ENCODE measurements around the gene TM9SF4. TPM values are rescaled to one million over a fixed set of nuclear protein-coding genes. Genes with fewer than 3 reads are reported as not detected.

The TM9SF4 gene
- total RNA-seq, 4 donors from 2014 or later: 18.0 to 22.9 (median 21.0) TPM

DNA sequence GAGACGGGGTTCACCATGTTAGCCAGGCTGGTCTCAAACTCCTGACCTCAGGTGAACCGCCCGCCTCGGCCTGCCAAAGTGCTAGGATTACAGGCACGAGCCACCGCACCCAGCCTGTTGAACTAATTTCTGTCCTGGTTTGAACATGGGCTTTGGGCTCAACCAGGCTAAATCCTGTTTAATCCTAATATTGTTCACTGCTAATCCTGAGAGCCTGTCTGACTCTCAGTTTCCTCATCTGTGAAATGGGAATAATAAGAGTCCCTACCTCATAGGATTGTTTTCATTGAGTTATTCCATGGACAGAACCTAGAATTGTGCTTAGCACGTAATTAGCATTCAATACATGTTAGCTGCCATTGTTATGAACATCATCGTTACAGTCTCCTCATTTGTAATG lies 17.4 kb downstream of the TM9SF4 start:
- TF ChIP-seq CTCF (IDR thresholded peaks at IDR 0.05 in 4 of 5, conservative IDR thresholded peaks at IDR 0.05 in 1 of 5) (no peak), POLR2A (IDR thresholded peaks at IDR 0.05) (no peak)
- no peaks in the 10 kb centered on the region for H3K9me3 ChIP-seq
- DNase-seq (no peak), ATAC-seq (no peak)
- in situ Hi-C loops (cut with MboI; ENCODE audit: low sequenced_read_pairs in 4 of 4) (no loop called here), intact Hi-C loops (cut with DNase I; ENCODE audit: low total_unique reads) (no loop called here)
- H3K27ac ChIP-seq: no peak overlapping the region
- H3K4me3 ChIP-seq: no peak overlapping the region
- H3K4me1 ChIP-seq: peaks cover 37% of the 10 kb centered on the region in 2 donors
- no peaks in the 10 kb centered on the region for H3K27me3 ChIP-seq
- no peaks in the 10 kb centered on the region for H3K36me3 ChIP-seq

DNA sequence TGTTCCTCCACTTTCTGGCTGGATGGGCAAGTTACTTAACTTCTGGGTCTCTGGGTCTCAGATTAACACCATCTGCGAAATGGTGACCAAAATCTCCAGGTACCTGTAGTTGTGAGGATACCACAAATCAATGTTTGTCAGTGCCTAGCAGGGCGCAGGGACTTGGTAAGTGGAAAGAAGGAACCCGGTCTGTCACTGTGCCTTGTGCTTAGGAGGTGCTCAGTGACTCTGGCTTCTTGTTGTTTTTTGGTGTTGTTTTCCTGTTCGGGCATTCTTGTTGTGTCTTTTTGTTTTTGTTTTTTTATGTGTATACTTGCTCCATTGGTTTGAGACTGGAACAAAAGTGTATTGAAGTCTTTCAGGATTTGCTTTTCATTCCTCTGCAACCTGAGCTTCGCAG lies 17.8 kb downstream of the TM9SF4 start:
- H3K36me3 ChIP-seq: no peaks in the 10 kb centered on the region
- ATAC-seq: no peak
- H3K27me3 ChIP-seq: no peaks in the 10 kb centered on the region
- no peak overlapping the region for H3K4me3 ChIP-seq
- H3K9me3 ChIP-seq: no peaks in the 10 kb centered on the region
- peaks cover 37% of the 10 kb centered on the region in 2 donors for H3K4me1 ChIP-seq
- intact Hi-C loops (cut with DNase I; ENCODE audit: low total_unique reads): no loop called here
- DNase-seq: no peak
- in situ Hi-C loops (cut with MboI; ENCODE audit: low sequenced_read_pairs in 4 of 4): no loop called here
- no peak overlapping the region for H3K27ac ChIP-seq
- TF ChIP-seq CTCF (IDR thresholded peaks at IDR 0.05 in 4 of 5, conservative IDR thresholded peaks at IDR 0.05 in 1 of 5) (no peak), POLR2A (IDR thresholded peaks at IDR 0.05) (no peak)

- H3K4me3 ChIP-seq: no peak overlapping the region
- peaks cover 0 to 4% of the 10 kb centered on the region in 2 donors for H3K36me3 ChIP-seq
- no peak for ATAC-seq
- intact Hi-C loops (cut with DNase I; ENCODE audit: low total_unique reads) (no loop called here), in situ Hi-C loops (cut with MboI; ENCODE audit: low sequenced_read_pairs in 4 of 4) (no loop called here)
- no peak for TF ChIP-seq POLR2A (IDR thresholded peaks at IDR 0.05)
- TF ChIP-seq CTCF (IDR thresholded peaks at IDR 0.05 in 4 of 5, conservative IDR thresholded peaks at IDR 0.05 in 1 of 5): no peak
- no peak for DNase-seq
- H3K9me3 ChIP-seq: no peaks in the 10 kb centered on the region
- no peak overlapping the region for H3K27ac ChIP-seq
- no peaks in the 10 kb centered on the region for H3K27me3 ChIP-seq
- H3K4me1 ChIP-seq: peaks cover 37% of the 10 kb centered on the region in 2 donors
These were observed 18.7 kb downstream of the TM9SF4 start for GRCh38 chr20:32128167-32128566.

DNA sequence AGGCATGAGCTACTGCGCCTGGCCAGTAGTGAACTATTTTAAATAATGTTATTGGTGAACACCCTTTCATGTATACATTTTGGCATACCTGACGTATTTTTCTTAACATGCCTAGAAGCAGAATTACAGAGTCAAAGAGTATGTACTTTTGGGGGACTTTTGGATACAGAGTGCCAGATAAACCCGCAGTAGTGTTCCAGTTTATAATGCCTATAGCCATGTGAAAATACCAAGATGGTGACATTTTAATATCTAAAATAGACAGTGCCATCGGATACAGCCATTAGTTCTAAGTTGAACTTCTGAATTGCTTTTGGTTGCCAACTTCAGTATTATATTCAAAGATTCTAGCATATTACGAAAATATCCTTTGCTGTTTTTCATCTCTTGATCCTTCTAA lies 20.3 kb downstream of the TM9SF4 start:
- Histone ChIP-seq H3K4me1 (peaks cover 37% of the 10 kb centered on the region in 2 donors), H3K9me3 (no peaks in the 10 kb centered on the region), H3K27ac (peak overlapping the region in 2 of 4 donors; percentile 8 to 40), H3K36me3 (peaks cover 0 to 9% of the 10 kb centered on the region in 2 donors), H3K4me3 (no peak overlapping the region), H3K27me3 (no peaks in the 10 kb centered on the region)
- in situ Hi-C loops (cut with MboI; ENCODE audit: low sequenced_read_pairs in 4 of 4): no loop called here
- ATAC-seq (peak in 1 of 2 donors; percentile 26), DNase-seq (no peak)
- intact Hi-C loops (cut with DNase I; ENCODE audit: low total_unique reads): no loop called here
- no peak for TF ChIP-seq POLR2A (IDR thresholded peaks at IDR 0.05)
- TF ChIP-seq CTCF (IDR thresholded peaks at IDR 0.05 in 4 of 5, conservative IDR thresholded peaks at IDR 0.05 in 1 of 5): no peak

GRCh38 chr20:32130352-32130751 lies 20.8 kb downstream of the TM9SF4 start:
- peak in 1 of 2 donors; percentile 86 for ATAC-seq
- intact Hi-C loops (cut with DNase I; ENCODE audit: low total_unique reads): no loop called here
- Histone ChIP-seq H3K27me3 (no peaks in the 10 kb centered on the region), H3K36me3 (peaks cover 0 to 9% of the 10 kb centered on the region in 2 donors), H3K9me3 (no peaks in the 10 kb centered on the region), H3K4me3 (no peak overlapping the region), H3K27ac (peak overlapping the region in 2 of 4 donors; percentile 8 to 40), H3K4me1 (peaks cover 37% of the 10 kb centered on the region in 2 donors)
- TF ChIP-seq CTCF (IDR thresholded peaks at IDR 0.05 in 4 of 5, conservative IDR thresholded peaks at IDR 0.05 in 1 of 5) (no peak), POLR2A (IDR thresholded peaks at IDR 0.05) (no peak)
- in situ Hi-C loops (cut with MboI; ENCODE audit: low sequenced_read_pairs in 4 of 4): no loop called here
- peak in 1 of 2 donors; percentile 30 for DNase-seq
